Measurements from ENCODE around the gene RPLP2. TPM values are rescaled to one million over a fixed set of nuclear protein-coding genes. Genes with fewer than 3 reads are reported as not detected.

The RPLP2 gene
- total RNA-seq, 4 donors from 2014 or later, result 314 to 600 (median 440) TPM

DNA sequence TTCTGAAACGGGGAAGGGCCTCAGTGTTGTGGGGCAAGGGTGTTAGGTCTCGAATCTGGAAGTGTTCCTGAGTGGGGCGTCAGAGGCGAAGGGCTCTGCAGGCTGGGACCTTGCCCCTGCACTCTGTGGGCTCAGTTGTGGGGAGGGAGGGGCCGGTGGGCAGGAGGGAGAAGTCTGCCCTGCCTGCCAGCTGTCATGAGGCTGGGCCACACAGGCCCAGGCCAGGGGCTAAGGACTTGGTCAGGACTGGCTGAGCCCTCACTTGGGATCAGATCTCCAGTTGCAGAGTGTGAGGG is 18.1 kb downstream of the RPLP2 start, which contains the start of gene CRACR2B:
Gene CRACR2B, plus strand, starts transcription at position 23 of the 296 bp plus-strand sequence. CDS start 689 bp downstream, outside the sequence.
- H3K27ac ChIP-seq, result peak within 1 kb of the TSS; percentile 52 to 75 (median 68)
- intact Hi-C loops (cut with DNase I; ENCODE audit: low total_unique reads), result no loop called here
- H3K9me3 ChIP-seq, result no peaks in the 10 kb centered on the region
- H3K4me1 ChIP-seq, result peaks cover 4 to 39% of the 10 kb centered on the region in 2 donors
- DNase-seq (no peak), ATAC-seq (no peak)
- peak within 1 kb of the TSS; percentile 28 to 54 (median 46) for H3K4me3 ChIP-seq
- in situ Hi-C loops (cut with MboI; ENCODE audit: low sequenced_read_pairs in 4 of 4), result no loop called here
- peaks cover 0 to 27% of the 10 kb centered on the region in 2 donors for H3K36me3 ChIP-seq
- TF ChIP-seq, protein P1, sequence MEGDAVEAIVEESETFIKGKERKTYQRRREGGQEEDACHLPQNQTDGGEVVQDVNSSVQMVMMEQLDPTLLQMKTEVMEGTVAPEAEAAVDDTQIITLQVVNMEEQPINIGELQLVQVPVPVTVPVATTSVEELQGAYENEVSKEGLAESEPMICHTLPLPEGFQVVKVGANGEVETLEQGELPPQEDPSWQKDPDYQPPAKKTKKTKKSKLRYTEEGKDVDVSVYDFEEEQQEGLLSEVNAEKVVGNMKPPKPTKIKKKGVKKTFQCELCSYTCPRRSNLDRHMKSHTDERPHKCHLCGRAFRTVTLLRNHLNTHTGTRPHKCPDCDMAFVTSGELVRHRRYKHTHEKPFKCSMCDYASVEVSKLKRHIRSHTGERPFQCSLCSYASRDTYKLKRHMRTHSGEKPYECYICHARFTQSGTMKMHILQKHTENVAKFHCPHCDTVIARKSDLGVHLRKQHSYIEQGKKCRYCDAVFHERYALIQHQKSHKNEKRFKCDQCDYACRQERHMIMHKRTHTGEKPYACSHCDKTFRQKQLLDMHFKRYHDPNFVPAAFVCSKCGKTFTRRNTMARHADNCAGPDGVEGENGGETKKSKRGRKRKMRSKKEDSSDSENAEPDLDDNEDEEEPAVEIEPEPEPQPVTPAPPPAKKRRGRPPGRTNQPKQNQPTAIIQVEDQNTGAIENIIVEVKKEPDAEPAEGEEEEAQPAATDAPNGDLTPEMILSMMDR (IDR thresholded peaks at IDR 0.05 in 4 of 5, conservative IDR thresholded peaks at IDR 0.05 in 1 of 5), result no peak
- TF ChIP-seq POLR2A (IDR thresholded peaks at IDR 0.05), result no peak
- H3K27me3 ChIP-seq, result peaks cover 18 to 40% (median 38%) of the 10 kb centered on the region in 3 donors

DNA sequence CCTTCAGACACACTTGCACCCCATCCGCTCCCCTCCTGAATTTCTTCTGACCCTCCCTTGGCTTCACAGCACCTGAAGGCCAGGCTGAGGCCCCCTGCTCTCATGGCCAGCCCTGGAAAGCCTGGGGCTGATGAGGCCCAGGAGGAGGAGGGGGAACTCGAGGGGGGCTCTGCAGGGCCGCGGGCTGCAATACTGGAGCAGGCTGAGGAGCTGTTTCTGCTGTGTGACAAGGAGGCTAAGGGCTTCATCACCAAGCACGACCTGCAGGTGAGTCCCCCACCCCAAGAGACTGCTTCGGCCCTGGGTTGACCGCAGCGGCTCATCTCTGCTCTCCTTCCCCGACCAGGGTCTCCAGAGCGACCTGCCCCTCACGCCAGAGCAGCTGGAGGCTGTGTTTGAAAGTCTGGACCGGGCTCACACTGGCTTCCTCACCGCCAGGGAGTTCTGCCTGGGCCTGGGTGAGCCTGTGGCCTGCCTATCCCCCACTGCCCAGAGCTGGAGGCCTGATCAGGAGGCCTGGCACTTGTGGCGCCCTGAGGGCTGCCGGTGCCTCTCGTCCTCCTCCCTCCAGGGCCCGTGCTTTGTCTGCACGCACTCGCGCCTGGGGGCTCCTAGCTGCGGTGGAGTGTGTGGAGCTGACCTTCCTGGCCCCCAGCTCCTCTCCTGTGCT is 18.9 kb downstream of the RPLP2 start:
- ATAC-seq (no peak), DNase-seq (no peak)
- TF ChIP-seq, protein P1 (IDR thresholded peaks at IDR 0.05 in 4 of 5, conservative IDR thresholded peaks at IDR 0.05 in 1 of 5), result no peak
- no peak for TF ChIP-seq POLR2A (IDR thresholded peaks at IDR 0.05)
- in situ Hi-C loops (cut with MboI; ENCODE audit: low sequenced_read_pairs in 4 of 4) (no loop called here), intact Hi-C loops (cut with DNase I; ENCODE audit: low total_unique reads) (no loop called here)
- Histone ChIP-seq H3K27ac (peak overlapping the region; percentile 20 to 75 (median 68)), H3K36me3 (peaks cover 0 to 20% of the 10 kb centered on the region in 2 donors), H3K4me3 (peak overlapping the region; percentile 37 to 59 (median 47)), H3K27me3 (peaks cover 18 to 40% (median 38%) of the 10 kb centered on the region in 3 donors), H3K9me3 (no peaks in the 10 kb centered on the region), H3K4me1 (peaks cover 7 to 37% of the 10 kb centered on the region in 2 donors)

DNA sequence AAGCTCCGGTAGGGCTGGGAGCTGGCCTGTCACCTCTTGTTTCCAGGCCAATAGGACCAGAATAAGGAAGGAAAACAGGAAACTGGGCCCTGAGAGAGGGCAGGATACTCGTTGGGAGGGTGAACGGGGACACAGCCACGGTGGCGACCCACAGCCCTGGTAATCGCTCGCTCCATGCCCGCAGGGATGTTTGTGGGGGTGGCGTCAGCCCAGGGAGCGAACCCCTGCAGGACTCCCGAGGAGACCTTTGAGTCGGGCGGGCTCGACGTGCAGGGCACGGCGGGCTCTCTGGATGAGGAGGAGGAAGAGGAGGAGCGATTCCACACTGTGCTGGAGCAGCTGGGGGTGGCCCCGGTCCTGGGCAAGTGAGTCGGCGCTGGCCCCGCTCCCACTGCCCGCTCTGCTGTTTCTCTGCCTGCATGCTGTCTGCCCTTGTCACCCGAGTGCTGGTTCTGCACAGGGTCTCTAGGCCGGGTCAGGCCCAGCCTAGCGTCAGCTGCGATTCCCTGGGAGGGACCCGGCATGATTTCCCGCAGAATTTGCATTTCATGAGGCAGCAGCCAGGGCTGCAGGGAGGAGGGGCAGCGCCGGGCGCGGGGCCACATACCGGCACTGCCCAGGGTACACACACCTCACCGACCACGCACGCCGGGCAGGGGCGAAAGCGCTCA is 19.5 kb downstream of the RPLP2 start:
- in situ Hi-C loops (cut with MboI; ENCODE audit: low sequenced_read_pairs in 4 of 4) (no loop called here), intact Hi-C loops (cut with DNase I; ENCODE audit: low total_unique reads) (no loop called here)
- peak overlapping the region; percentile 37 to 59 (median 47) for H3K4me3 ChIP-seq
- peak in 1 of 2 donors; percentile 35 for DNase-seq
- peaks cover 0 to 13% of the 10 kb centered on the region in 2 donors for H3K36me3 ChIP-seq
- peaks cover 13 to 38% of the 10 kb centered on the region in 2 donors for H3K4me1 ChIP-seq
- no peaks in the 10 kb centered on the region for H3K9me3 ChIP-seq
- peaks cover 18 to 40% (median 38%) of the 10 kb centered on the region in 3 donors for H3K27me3 ChIP-seq
- peak overlapping the region in 3 of 4 donors; percentile 68 to 75 (median 69) for H3K27ac ChIP-seq
- TF ChIP-seq POLR2A (IDR thresholded peaks at IDR 0.05), result no peak
- TF ChIP-seq, protein P1 (IDR thresholded peaks at IDR 0.05 in 4 of 5, conservative IDR thresholded peaks at IDR 0.05 in 1 of 5), result no peak
- ATAC-seq, result no peak

DNA sequence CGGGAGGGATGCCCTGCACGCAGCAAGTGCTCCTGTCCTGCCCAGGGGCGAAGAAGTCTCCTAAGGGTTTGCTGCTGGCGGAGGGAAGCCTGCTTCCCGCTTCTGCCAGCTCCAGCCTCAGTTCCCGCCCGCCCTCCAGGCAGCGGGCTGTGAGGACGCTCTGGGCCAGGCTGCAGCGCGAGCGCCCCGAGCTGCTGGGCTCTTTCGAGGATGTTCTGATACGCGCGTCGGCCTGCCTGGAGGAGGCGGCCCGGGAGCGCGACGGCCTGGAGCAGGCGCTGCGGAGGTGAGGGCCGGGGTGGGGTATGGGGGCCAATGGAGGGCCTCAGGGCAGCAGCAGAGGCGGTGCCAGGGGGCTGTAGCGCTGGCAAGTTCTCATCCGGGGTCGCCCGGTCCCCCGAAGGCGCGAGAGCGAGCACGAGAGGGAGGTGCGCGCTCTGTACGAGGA is 20.1 kb downstream of the RPLP2 start:
- peaks cover 0 to 8% of the 10 kb centered on the region in 2 donors for H3K36me3 ChIP-seq
- H3K4me3 ChIP-seq, result peak overlapping the region; percentile 37 to 59 (median 47)
- peak; percentile 14 to 52 for TF ChIP-seq POLR2A (IDR thresholded peaks at IDR 0.05)
- TF ChIP-seq, protein P1 (IDR thresholded peaks at IDR 0.05 in 4 of 5, conservative IDR thresholded peaks at IDR 0.05 in 1 of 5), result no peak
- in situ Hi-C loops (cut with MboI; ENCODE audit: low sequenced_read_pairs in 4 of 4) (no loop called here), intact Hi-C loops (cut with DNase I; ENCODE audit: low total_unique reads) (no loop called here)
- peaks cover 18 to 40% (median 38%) of the 10 kb centered on the region in 3 donors for H3K27me3 ChIP-seq
- peak overlapping the region in 3 of 4 donors; percentile 68 to 75 (median 69) for H3K27ac ChIP-seq
- H3K4me1 ChIP-seq, result peaks cover 19 to 39% of the 10 kb centered on the region in 2 donors
- ATAC-seq (no peak), DNase-seq (no peak)
- no peaks in the 10 kb centered on the region for H3K9me3 ChIP-seq
